BLaER1 treated with 17β-estradiol and CSF1 and Interleukin-3, amounts not matched to agents 10 nM and 100 nM (cell line): ENCODE data around the gene SMCHD1.
A peak's percentile ranks its signal among the peaks of the same experiment; 100 is the strongest.
"Not testable (repeated sequence)": the region's sequence is repeated elsewhere in the genome, so short reads cannot be mapped to it uniquely, and the experiment has no call there.

ENCODE experiments used
- H3K27ac ChIP-seq, 11 experiments: shearing (Covaris generic); formaldehyde crosslinking; 2 replicates each; pipeline ENCODE4 v1.8.1; 2022
- H3K27me3 ChIP-seq, 11 experiments: shearing (Covaris generic); formaldehyde crosslinking; 2 replicates each; pipeline ENCODE4 v1.8.1; 2022
- H3K36me3 ChIP-seq, 11 experiments: shearing (Covaris generic); formaldehyde crosslinking; 2 replicates each; pipeline ENCODE4 v1.8.1; 2022
- H3K4me1 ChIP-seq, 10 experiments: shearing (Covaris generic); formaldehyde crosslinking; 2 replicates each; pipeline ENCODE4 v1.8.1; 2022
- H3K4me2 ChIP-seq, 11 experiments: shearing (Covaris generic); formaldehyde crosslinking; 2 replicates each; pipeline ENCODE4 v1.8.1; 2022
- H3K4me3 ChIP-seq, 10 experiments: shearing (Covaris generic); formaldehyde crosslinking; 2 replicates each; pipeline ENCODE4 v1.8.1; 2022
- H3K9ac ChIP-seq, 11 experiments: shearing (Covaris generic); formaldehyde crosslinking; 2 replicates each; pipeline ENCODE4 v1.8.1; 2022
- H3K9me3 ChIP-seq, 11 experiments: shearing (Covaris generic); formaldehyde crosslinking; replicated peaks in 1 of 11; 2 replicates each; pipeline ENCODE4 v1.8.1; 2022
- H4K20me1 ChIP-seq, 11 experiments: shearing (Covaris generic); formaldehyde crosslinking; 2 replicates each; pipeline ENCODE4 v1.8.1; 2022
- Cebpa-rat ChIP-seq, 11 experiments: shearing (Covaris generic); IDR thresholded peaks; 2 replicates each; pipeline ENCODE4 v1.8.1; 2022

The SMCHD1 gene

DNA sequence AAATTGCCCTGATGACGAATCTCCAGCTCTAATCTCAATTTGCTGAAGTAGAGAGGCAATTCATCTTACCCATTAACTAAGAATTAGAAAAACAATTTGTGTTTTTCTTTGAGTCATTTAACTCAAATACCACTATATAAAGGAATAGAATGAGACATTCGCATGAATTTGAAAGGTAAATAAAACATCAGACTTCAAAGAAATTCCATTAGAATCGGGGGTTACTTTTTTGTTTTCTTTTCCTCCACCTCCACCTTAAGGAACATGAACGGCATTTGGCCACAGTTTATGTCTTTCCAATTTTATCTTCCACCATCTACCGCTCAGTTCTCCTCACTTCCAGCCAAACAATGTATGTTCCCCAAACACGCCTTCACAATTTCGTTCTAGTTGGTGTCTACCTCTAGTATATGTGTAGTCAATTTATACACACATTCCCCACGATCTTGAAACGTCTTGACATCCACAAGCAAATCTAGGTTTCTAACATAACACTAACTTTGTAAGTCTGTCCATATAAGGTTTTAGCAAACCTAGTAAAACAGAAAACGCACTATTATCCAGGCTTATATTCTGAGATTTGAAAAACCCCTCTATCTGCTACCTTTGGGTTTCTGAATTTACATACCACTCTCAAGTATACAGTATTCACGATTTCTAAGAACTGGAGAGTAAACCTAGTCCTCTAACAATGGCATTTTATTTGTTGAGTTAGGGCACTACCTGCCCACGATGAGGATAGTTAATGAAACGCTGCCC, 1.2 kb upstream of the SMCHD1 start:
- Histone ChIP-seq H3K27me3 (no peaks in the 10 kb centered on the region), H3K9ac (peak overlapping the region; percentile 93 to 99 (median 97)), H3K4me1 (peaks cover 34 to 46% (median 39%) of the 10 kb centered on the region in 10 experiments), H3K4me2 (peak overlapping the region; percentile 83 to 95 (median 90)), H3K4me3 (peak overlapping the region; percentile 78 to 99 (median 94)), H3K9me3 (no peaks in the 10 kb centered on the region), H3K36me3 (peaks cover 0 to 6% (median 4%) of the 10 kb centered on the region in 11 experiments; a peak in 13 of 22 replicates), H4K20me1 (peaks cover 25 to 36% (median 33%) of the 10 kb centered on the region in 11 experiments; a peak in 21 of 22 replicates), H3K27ac (peak overlapping the region; percentile 91 to 98 (median 96))
- no peak for TF ChIP-seq Cebpa-rat (IDR thresholded peaks at IDR 0.05)

DNA sequence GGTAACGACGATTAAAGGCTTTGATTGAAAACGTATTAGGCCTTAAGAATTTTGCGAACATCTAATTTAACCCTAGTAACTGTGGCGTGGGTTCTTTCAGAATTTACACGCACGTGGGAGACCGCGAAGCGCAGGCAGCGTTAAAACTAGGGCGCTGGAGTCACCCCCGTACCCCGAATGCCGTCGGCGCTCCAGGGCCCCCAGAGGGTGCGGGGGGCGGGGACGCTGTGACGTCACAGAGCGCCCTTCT, 673 bp upstream of the SMCHD1 start:
- Histone ChIP-seq H3K27ac (peak overlapping the region; percentile 91 to 98 (median 96)), H4K20me1 (peaks cover 27 to 41% (median 38%) of the 10 kb centered on the region in 11 experiments; a peak in 21 of 22 replicates), H3K27me3 (no peaks in the 10 kb centered on the region), H3K4me3 (peak overlapping the region; percentile 78 to 99 (median 94)), H3K4me2 (peak overlapping the region; percentile 83 to 95 (median 90)), H3K4me1 (peaks cover 34 to 47% (median 42%) of the 10 kb centered on the region in 10 experiments), H3K9ac (peak overlapping the region; percentile 93 to 99 (median 97)), H3K9me3 (peaks cover 0 to 3% (median 1%) of the 10 kb centered on the region in 11 experiments; a peak in 9 of 22 replicates), H3K36me3 (peaks cover 0 to 11% (median 10%) of the 10 kb centered on the region in 11 experiments; a peak in 15 of 22 replicates)
- TF ChIP-seq Cebpa-rat (IDR thresholded peaks at IDR 0.05): no peak

DNA sequence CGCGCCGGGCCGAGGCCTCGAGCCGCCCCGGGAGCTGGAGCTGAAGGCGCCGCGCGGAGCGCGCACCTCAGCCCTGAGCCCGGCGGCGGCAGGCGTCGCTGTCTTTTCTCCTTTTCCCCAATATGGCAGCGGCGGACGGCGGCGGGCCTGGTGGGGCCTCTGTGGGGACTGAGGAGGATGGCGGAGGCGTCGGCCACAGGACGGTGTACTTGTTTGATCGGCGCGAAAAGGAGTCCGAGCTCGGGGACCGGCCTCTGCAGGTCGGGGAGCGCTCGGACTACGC, 369 bp downstream of the SMCHD1 start:
- H3K27ac ChIP-seq: peak overlapping the region; percentile 91 to 98 (median 96)
- peak overlapping the region; percentile 93 to 99 (median 97) for H3K9ac ChIP-seq

DNA sequence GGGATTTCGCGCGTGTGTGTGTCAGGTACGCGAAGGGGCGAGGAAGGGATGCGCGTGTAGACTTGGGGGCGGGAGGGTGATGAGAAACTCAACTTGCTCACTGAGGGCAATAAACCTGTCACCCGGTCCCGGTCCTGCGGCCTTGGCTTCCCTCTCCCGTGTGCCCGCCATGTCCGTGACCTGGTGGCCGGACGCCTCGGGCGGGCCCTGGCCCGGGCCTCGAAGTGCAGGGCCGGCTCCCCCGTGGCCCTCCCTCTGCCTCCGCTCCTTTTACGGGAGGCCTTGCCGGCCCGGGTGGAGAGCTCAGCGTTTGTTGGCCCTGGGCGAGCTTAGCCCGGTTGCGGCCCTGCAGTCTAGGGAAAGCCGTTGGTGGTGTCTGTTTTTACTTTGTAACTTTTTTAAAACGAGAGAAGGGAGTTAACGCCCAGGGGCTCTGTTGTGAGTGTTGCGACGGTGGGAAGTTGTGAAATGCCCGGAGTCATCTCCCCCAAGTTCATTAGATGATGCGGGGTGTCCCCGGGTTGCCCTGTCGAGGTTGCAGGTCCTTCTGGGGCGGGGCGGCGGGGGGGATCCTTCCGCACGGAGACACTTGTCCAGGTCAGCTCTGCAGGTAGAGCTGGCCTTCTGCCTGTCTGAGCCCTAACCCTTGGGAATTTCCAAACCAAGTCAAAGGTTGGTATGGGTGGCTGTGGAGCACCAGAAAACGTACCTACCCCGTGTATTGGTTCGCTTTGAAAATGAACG, 883 bp downstream of the SMCHD1 start:
- H3K27me3 ChIP-seq: no peaks in the 10 kb centered on the region
- H3K27ac ChIP-seq: peak overlapping the region; percentile 91 to 98 (median 96)
- peaks cover 34 to 47% (median 42%) of the 10 kb centered on the region in 10 experiments for H3K4me1 ChIP-seq
- peak overlapping the region; percentile 93 to 99 (median 97) for H3K9ac ChIP-seq
- H3K4me3 ChIP-seq: peak overlapping the region; percentile 78 to 99 (median 94)
- H3K4me2 ChIP-seq: peak overlapping the region; percentile 89 to 99 (median 92)
- TF ChIP-seq Cebpa-rat (IDR thresholded peaks at IDR 0.05): no peak
- peaks cover 0 to 16% (median 13%) of the 10 kb centered on the region in 11 experiments; a peak in 16 of 22 replicates for H3K9me3 ChIP-seq
- peaks cover 4 to 25% (median 23%) of the 10 kb centered on the region in 11 experiments; a peak in 20 of 22 replicates for H3K36me3 ChIP-seq
- H4K20me1 ChIP-seq: peaks cover 27 to 56% (median 48%) of the 10 kb centered on the region in 11 experiments; a peak in 21 of 22 replicates

More for the DNA sequence above, 369 bp downstream of the SMCHD1 start:
- Histone ChIP-seq H3K9me3 (peaks cover 0 to 13% (median 12%) of the 10 kb centered on the region in 11 experiments; a peak in 16 of 22 replicates), H3K4me2 (peak overlapping the region; percentile 89 to 99 (median 92)), H3K4me3 (peak overlapping the region; percentile 78 to 99 (median 94)), H4K20me1 (peaks cover 27 to 52% (median 44%) of the 10 kb centered on the region in 11 experiments; a peak in 21 of 22 replicates), H3K36me3 (peaks cover 4 to 21% (median 20%) of the 10 kb centered on the region in 11 experiments; a peak in 20 of 22 replicates), H3K27me3 (no peaks in the 10 kb centered on the region), H3K4me1 (peaks cover 34 to 47% (median 42%) of the 10 kb centered on the region in 10 experiments)
- no peak for TF ChIP-seq Cebpa-rat (IDR thresholded peaks at IDR 0.05)

DNA sequence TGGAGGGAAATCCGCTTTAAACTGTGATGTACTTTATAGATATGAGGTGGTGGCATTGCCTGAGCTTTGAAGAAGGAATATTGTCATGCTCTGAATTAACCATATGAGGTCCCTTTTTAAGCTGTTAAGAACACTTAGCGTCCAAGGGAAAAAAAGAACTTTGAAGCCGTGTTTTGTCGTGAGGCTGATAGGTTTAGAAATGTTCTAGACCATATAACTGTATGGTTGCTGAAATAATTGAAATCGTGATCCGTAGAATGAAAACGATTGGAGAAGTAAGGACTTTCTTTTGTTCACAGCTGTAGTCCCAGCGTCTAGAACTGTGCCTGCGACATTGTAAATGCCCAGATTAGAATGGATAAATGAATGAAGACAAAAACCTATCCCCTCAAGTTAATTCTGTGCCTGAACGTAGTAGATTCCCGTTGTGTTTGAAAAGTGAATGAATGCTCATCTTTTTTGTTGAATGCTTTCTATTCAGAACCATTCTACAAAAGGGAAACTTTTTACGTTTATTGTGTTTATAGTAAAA, 1.5 kb downstream of the SMCHD1 start:
- peaks cover 0 to 19% (median 13%) of the 10 kb centered on the region in 11 experiments; a peak in 16 of 22 replicates for H3K9me3 ChIP-seq
- H3K27ac ChIP-seq: peak overlapping the region; percentile 91 to 98 (median 96); a peak in 21 of 22 replicates
- H3K4me2 ChIP-seq: peak overlapping the region; percentile 89 to 99 (median 92)
- peaks cover 4 to 28% (median 23%) of the 10 kb centered on the region in 11 experiments; a peak in 20 of 22 replicates for H3K36me3 ChIP-seq
- H4K20me1 ChIP-seq: peaks cover 27 to 63% (median 52%) of the 10 kb centered on the region in 11 experiments; a peak in 21 of 22 replicates
- peak overlapping the region; percentile 78 to 99 (median 94) for H3K4me3 ChIP-seq
- H3K4me1 ChIP-seq: peaks cover 34 to 47% (median 42%) of the 10 kb centered on the region in 10 experiments
- peak overlapping the region; percentile 93 to 99 (median 97) for H3K9ac ChIP-seq
- H3K27me3 ChIP-seq: no peaks in the 10 kb centered on the region
- no peak for TF ChIP-seq Cebpa-rat (IDR thresholded peaks at IDR 0.05)

DNA sequence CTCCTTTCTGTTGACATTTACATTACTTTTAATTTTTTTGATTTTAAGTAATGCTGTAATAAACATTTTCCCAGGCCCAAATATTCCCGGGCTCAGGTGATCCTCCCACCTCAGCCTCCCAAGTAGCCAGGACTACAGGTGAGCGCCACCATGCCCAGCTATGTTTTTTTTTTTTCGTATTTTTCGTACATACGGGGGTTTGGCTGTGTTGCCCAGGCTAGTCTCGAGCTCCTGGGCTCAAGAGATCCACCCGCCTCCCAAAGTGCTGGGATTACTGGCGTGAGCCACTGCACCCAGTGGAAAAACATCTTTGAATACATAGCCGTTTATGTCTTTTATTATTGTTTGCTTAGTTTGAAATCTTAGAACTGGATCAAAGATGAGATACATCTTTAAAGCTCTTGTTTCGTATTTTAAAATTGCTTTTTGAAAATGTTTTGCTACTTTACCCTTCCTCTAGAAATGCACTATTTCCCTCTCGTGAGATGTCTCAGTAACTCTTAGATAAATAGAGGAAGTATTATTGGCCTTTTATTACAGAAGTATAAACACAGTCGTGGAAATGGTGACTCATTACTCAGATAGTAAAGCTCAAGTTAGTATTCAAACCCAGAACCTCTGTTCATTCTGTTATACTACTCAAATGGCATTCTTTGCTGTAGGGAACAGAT, 2.4 kb downstream of the SMCHD1 start:
- peak overlapping the region; percentile 93 to 99 (median 97); a peak in 21 of 22 replicates for H3K9ac ChIP-seq
- H3K9me3 ChIP-seq: peaks cover 0 to 19% (median 13%) of the 10 kb centered on the region in 11 experiments; a peak in 16 of 22 replicates
- H3K27me3 ChIP-seq: no peaks in the 10 kb centered on the region
- peak overlapping the region; percentile 91 to 98 (median 96); a peak in 20 of 22 replicates for H3K27ac ChIP-seq
- no peak for TF ChIP-seq Cebpa-rat (IDR thresholded peaks at IDR 0.05)
- H3K4me3 ChIP-seq: peak overlapping the region; percentile 78 to 99 (median 94)
- H3K4me2 ChIP-seq: peak overlapping the region; percentile 89 to 99 (median 92)
- peaks cover 4 to 32% (median 24%) of the 10 kb centered on the region in 11 experiments; a peak in 20 of 22 replicates for H3K36me3 ChIP-seq
- peaks cover 34 to 45% (median 39%) of the 10 kb centered on the region in 10 experiments for H3K4me1 ChIP-seq
- peaks cover 33 to 71% (median 61%) of the 10 kb centered on the region in 11 experiments; a peak in 21 of 22 replicates for H4K20me1 ChIP-seq

DNA sequence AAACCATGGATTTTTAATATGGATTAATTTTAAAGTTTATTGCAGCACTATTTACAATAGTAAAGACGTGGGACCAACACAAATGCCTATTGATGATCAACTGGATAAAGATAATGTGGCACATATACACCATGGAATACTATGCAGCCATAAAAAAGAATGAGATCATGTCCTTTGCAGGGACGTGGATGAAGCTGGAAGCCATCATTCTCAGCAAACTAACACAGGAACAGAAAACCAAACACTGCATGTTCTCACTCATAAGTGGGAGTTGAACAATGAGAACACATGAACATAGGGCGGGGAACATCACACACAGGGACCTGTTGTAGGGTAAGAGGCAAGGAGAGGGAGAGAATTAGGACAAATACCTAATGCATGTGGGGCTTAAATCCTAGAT, 5.3 kb downstream of the SMCHD1 start:
- not testable (repeated sequence) for H3K27me3 ChIP-seq, H3K4me3 ChIP-seq, H3K27ac ChIP-seq, H3K9ac ChIP-seq, H3K4me2 ChIP-seq
- peaks cover 54 to 99% (median 90%) of the 10 kb centered on the region in 11 experiments for H4K20me1 ChIP-seq
- peaks cover 4 to 57% (median 33%) of the 10 kb centered on the region in 11 experiments; a peak in 20 of 22 replicates for H3K36me3 ChIP-seq
- H3K4me1 ChIP-seq: peaks cover 14 to 40% (median 19%) of the 10 kb centered on the region in 10 experiments
- peaks cover 0 to 19% (median 13%) of the 10 kb centered on the region in 11 experiments; a peak in 16 of 22 replicates for H3K9me3 ChIP-seq

DNA sequence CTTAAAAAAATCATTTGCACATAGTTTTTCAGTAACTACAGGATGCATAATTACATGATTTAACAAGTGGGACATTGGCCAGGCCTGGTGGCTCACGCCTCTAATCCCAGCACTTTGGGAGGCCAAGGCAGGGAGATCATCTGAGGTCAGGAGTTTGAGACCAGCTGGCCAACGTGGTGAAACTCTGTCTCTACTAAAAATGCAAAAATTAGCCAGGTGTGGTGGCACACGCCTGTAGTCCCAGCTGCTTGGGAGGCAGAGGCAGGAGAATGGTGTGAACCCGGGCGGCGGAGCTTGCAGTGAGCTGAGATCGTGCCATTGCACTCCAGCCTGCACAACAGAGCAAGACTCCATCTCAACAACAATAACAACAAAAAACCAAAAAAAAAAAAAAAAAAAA, 6.8 kb downstream of the SMCHD1 start:
- Histone ChIP-seq H3K36me3 (peaks cover 16 to 71% (median 46%) of the 10 kb centered on the region in 11 experiments), H4K20me1 (peaks cover 40 to 99% (median 92%) of the 10 kb centered on the region in 11 experiments), H3K4me1 (peaks cover 14 to 40% (median 19%) of the 10 kb centered on the region in 10 experiments), H3K9me3 (peaks cover 0 to 19% (median 13%) of the 10 kb centered on the region in 11 experiments; a peak in 16 of 22 replicates)
- not testable (repeated sequence) for H3K27ac ChIP-seq, H3K27me3 ChIP-seq, H3K4me2 ChIP-seq, H3K9ac ChIP-seq, H3K4me3 ChIP-seq
